ENCODE measurements around the gene PDP2. TPM values are rescaled to one million over a fixed set of nuclear protein-coding genes. Genes with fewer than 3 reads are reported as not detected.

PDP2 gene
- total and polyA plus RNA-seq, 2 donors (not counting 3 experiments of a cell fraction or from before 2014, with no cell fraction given), result 4.4 to 9.3 TPM

- Histone ChIP-seq H4K20me1 (replicated peaks; ENCODE audit: control insufficient read depth, extremely low read depth, insufficient read depth, low read length) (no peaks in the 10 kb centered on the region), H3K4me1 (ENCODE audit: control insufficient read depth, extremely low read depth, insufficient read depth, low read length) (no peaks in the 10 kb centered on the region), H3K4me3 (replicated peaks in 1 of 3; ENCODE audit: insufficient read depth in 1 of 3, low read depth in 1 of 3, low read length in 3 of 3) (no peak overlapping the region), H3K9ac (replicated peaks; ENCODE audit: extremely low read depth, insufficient read depth, low read length) (no peak overlapping the region), H3K79me2 (ENCODE audit: control insufficient read depth, insufficient read depth, low read length) (no peaks in the 10 kb centered on the region), H3K9me1 (replicated peaks; ENCODE audit: control insufficient read depth, extremely low read depth, insufficient read depth, low read length) (no peaks in the 10 kb centered on the region), H3K27ac (ENCODE audit: insufficient read depth, low read depth, low read length) (no peak overlapping the region), H3K27me3 (ENCODE audit: control insufficient read depth in 2 of 2, insufficient read depth in 2 of 2, low read length in 2 of 2) (peaks cover 29 to 31% of the 10 kb centered on the region in 2 experiments), H3K36me3 (ENCODE audit: control insufficient read depth in 2 of 2, extremely low read depth in 1 of 2, insufficient read depth in 2 of 2, low read length in 2 of 2) (no peaks in the 10 kb centered on the region), H3K9me3 (replicated peaks; ENCODE audit: control insufficient read depth, insufficient read depth, low read length) (no peaks in the 10 kb centered on the region), H2AFZ (ENCODE audit: low read depth, low read length) (no peak overlapping the region), H3K4me2 (ENCODE audit: insufficient read depth, low read length) (no peak overlapping the region)
- BruUV-seq (replicated peaks), result no TSS peak
- POLR2A ChIA-PET, result interaction anchor here (0.7 kb wide), 1 partner anchor 125 kb away, joined by 3 read pairs; no protein-coding TSS in a partner anchor
- DNase-seq (ENCODE audit: low read depth, low spot score), result no peak
- TF ChIP-seq JUN (IDR thresholded peaks at IDR 0.05; ENCODE audit: borderline replicate concordance, insufficient read depth, insufficient read length, low read depth), result no peak
- no peak for TF ChIP-seq MYC (IDR thresholded peaks at IDR 0.05; ENCODE audit: low read depth, low read length)
- TF ChIP-seq POLR2AphosphoS5 (IDR thresholded peaks at IDR 0.05; ENCODE audit: insufficient read depth, low read depth, low read length), result no peak
- TF ChIP-seq POLR2A (IDR thresholded peaks at IDR 0.05; ENCODE audit: low read depth, low read length), result no peak
- TF ChIP-seq GATA2 (IDR thresholded peaks at IDR 0.05; ENCODE audit: insufficient read depth, insufficient read length, low read depth, low read length), result no peak
- TF ChIP-seq CTCF (IDR thresholded peaks at IDR 0.05; ENCODE audit: extremely low read depth in 1 of 2, insufficient read depth in 1 of 2, low read depth in 1 of 2, low read length in 2 of 2), result no peak
- TF ChIP-seq MAX (IDR thresholded peaks at IDR 0.05; ENCODE audit: insufficient read depth, insufficient read length), result no peak
- TF ChIP-seq FOS (IDR thresholded peaks at IDR 0.05; ENCODE audit: borderline replicate concordance, insufficient read depth, low read length), result no peak
- TF ChIP-seq EZH2 (IDR thresholded peaks at IDR 0.05; ENCODE audit: borderline replicate concordance, low read depth, low read length, severe bottlenecking), result no peak
- intact Hi-C loops (cut with micrococcal nuclease), result no loop called here
- dilution Hi-C loops (cut with MboI; ENCODE audit: extremely low pct_ligation_motif_present, low sequenced_read_pairs), result no loop called here
- CTCF ChIA-PET, result interaction anchor here (0.6 to 2.9 kb wide), 6 partner anchors 10 to 241 kb away, joined by 3 to 31 read pairs (median 5); partner anchors contain the start of gene NAE1
- no peak for FAIRE-seq
These were observed 30.8 kb upstream of the PDP2 start for GRCh38 chr16:66849549-66849948.
